Measurements from ENCODE around the gene PSMA7. TPM values are rescaled to one million over a fixed set of nuclear protein-coding genes. Genes with fewer than 3 reads are reported as not detected.

PSMA7 gene
- total RNA-seq, 1 experiment from 2014 or later: 332 TPM

DNA sequence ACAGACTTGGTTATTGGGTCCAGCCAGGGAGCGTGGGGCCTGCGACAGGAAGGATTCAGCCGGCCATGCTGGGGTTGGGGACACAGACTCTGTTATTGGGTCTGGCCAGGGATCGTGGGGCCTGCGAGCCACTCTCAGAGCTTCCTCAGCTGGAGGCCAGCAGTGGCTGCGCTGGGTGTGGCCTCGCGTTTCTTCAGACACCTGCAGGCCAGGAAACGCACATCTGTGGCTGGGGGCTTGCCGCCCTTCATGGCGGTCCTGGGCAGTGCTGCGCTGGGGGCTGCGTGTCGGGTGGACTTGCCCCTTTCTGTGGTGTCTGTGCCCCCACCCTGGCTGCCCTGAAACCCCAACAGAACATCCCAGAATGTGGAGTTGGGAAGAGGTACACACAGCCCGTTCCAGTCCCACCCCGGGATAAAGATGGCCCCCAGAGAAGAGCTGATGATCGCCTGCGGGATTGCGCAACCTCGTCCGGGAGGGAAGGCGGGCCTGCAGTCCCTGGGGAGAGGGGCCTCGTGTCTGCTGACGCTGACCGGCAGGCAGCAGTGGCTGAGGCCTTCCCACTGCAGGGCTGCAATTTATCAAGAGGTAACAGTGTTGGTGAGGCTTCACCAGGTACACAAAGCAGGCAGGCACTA is 22.7 kb upstream of the PSMA7 start:
- H3T11ph ChIP-seq (ENCODE audit: low read length): no peak overlapping the region
- H4K91ac ChIP-seq (ENCODE audit: insufficient read length, low read depth, low read length): no peak overlapping the region
- no peak overlapping the region for H3K14ac ChIP-seq (ENCODE audit: insufficient read depth, low read length)
- no peak overlapping the region for H4K8ac ChIP-seq (replicated peaks; ENCODE audit: insufficient read length, low read depth, low read length)
- H2BK120ac ChIP-seq (ENCODE audit: low read depth, low read length, poor library complexity, severe bottlenecking): no peak overlapping the region
- H3K9ac ChIP-seq (ENCODE audit: extremely low read depth, insufficient read length, low read length): no peak overlapping the region
- no peak overlapping the region for H3K27ac ChIP-seq (ENCODE audit: insufficient read length, low read depth, low read length)
- no peak overlapping the region for H4K5ac ChIP-seq (ENCODE audit: insufficient read length, low read depth, low read length)
- H3K27me3 ChIP-seq (ENCODE audit: insufficient read depth, low read length): no peaks in the 10 kb centered on the region
- H3K79me1 ChIP-seq (ENCODE audit: insufficient read depth, low read depth, low read length, poor library complexity, severe bottlenecking): no peaks in the 10 kb centered on the region
- DNase-seq: no peak
- TF ChIP-seq, protein P1, sequence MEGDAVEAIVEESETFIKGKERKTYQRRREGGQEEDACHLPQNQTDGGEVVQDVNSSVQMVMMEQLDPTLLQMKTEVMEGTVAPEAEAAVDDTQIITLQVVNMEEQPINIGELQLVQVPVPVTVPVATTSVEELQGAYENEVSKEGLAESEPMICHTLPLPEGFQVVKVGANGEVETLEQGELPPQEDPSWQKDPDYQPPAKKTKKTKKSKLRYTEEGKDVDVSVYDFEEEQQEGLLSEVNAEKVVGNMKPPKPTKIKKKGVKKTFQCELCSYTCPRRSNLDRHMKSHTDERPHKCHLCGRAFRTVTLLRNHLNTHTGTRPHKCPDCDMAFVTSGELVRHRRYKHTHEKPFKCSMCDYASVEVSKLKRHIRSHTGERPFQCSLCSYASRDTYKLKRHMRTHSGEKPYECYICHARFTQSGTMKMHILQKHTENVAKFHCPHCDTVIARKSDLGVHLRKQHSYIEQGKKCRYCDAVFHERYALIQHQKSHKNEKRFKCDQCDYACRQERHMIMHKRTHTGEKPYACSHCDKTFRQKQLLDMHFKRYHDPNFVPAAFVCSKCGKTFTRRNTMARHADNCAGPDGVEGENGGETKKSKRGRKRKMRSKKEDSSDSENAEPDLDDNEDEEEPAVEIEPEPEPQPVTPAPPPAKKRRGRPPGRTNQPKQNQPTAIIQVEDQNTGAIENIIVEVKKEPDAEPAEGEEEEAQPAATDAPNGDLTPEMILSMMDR (conservative IDR thresholded peaks at IDR 0.05): no peak
- H3K23me2 ChIP-seq (ENCODE audit: insufficient read length, low read depth, low read length, poor library complexity, severe bottlenecking): no peaks in the 10 kb centered on the region
- Mint-ChIP-seq H3K9me3 (no peaks in the 10 kb centered on the region; a peak in 1 of 5 replicates), H3K4me3 (no peak overlapping the region; a peak in 1 of 5 replicates), H3K36me3 (ENCODE audit: insufficient read depth in 1 of 3, low read depth in 3 of 3) (peaks cover 24 to 65% (median 55%) of the 10 kb centered on the region in 3 experiments; a peak in 6 of 7 replicates), H3K27ac (no peak overlapping the region), H3K4me1 (no peaks in the 10 kb centered on the region), H3K27me3 (ENCODE audit: low read depth) (no peaks in the 10 kb centered on the region; the same call in 1 of the 2 replicates)
- H3K56ac ChIP-seq (ENCODE audit: insufficient read length, low read depth, low read length): no peak overlapping the region
- H3K23ac ChIP-seq (ENCODE audit: insufficient read length, low read depth, low read length): no peak overlapping the region
- no peaks in the 10 kb centered on the region for H3K4me1 ChIP-seq (ENCODE audit: insufficient read depth, low read length)
- H3K4ac ChIP-seq (ENCODE audit: low read depth, low read length): no peak overlapping the region
- no peak overlapping the region for H2BK12ac ChIP-seq (ENCODE audit: insufficient read length, low read depth, low read length)
- H4K20me1 ChIP-seq (ENCODE audit: control insufficient read depth, insufficient read depth, insufficient read length): no peaks in the 10 kb centered on the region
- no peak overlapping the region for H2BK15ac ChIP-seq (ENCODE audit: low read depth, low read length)
- no peak overlapping the region for H2BK5ac ChIP-seq (ENCODE audit: insufficient read length, low read length)
- no peak overlapping the region for H2BK20ac ChIP-seq (ENCODE audit: low read depth, low read length, poor library complexity, severe bottlenecking)
- H2AK5ac ChIP-seq (ENCODE audit: insufficient read length, low read length): no peak overlapping the region
- no peak overlapping the region for H2AFZ ChIP-seq (ENCODE audit: low read length)
- no CpG with 5 or more reads among the region's 25 CpGs for WGBS (ENCODE audit: extremely low coverage, insufficient read length, low lambda C conversion rate)
- H3K9me3 ChIP-seq (ENCODE audit: control insufficient read depth, low read depth, low read length): no peaks in the 10 kb centered on the region
- H3K4me2 ChIP-seq (ENCODE audit: insufficient read depth, insufficient read length, low read length): no peak overlapping the region
- H3K18ac ChIP-seq (ENCODE audit: insufficient read length, low read depth, low read length): no peak overlapping the region
- H3K79me2 ChIP-seq (ENCODE audit: insufficient read depth, low read length): no peaks in the 10 kb centered on the region
